HG02571 (cell line): ENCODE results near the gene UBE2QL1.

ENCODE experiments used
- ATAC-seq: cut with Tn5 transposase; IDR thresholded peaks from one replicate; pipeline ENCODE4 v1.9.1; 2021; ENCODE audit warnings: mild to moderate bottlenecking, moderate library complexity; ENCODE audit not compliant: unreplicated experiment

The UBE2QL1 gene

DNA sequence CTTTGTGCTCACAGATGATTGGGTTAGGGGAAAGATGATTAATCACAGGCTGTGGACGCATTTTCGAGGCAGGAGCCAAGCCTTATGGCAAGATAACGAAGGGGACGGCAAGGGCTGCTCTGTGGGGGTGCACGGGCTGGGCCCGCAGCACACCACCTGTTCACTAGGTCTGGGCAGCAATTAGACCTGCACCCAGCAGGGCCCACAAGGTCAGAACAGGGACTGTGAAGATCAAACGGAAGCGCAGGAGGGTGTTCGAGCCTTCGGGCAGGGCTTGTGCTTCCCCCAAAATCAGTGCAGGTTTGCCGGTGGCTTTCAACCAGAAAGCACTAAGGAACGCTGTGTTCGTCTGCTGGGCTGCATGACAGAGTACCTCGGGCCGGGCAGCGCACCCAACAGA is 73.7 kb downstream of the UBE2QL1 start:
- no peak for ATAC-seq

DNA sequence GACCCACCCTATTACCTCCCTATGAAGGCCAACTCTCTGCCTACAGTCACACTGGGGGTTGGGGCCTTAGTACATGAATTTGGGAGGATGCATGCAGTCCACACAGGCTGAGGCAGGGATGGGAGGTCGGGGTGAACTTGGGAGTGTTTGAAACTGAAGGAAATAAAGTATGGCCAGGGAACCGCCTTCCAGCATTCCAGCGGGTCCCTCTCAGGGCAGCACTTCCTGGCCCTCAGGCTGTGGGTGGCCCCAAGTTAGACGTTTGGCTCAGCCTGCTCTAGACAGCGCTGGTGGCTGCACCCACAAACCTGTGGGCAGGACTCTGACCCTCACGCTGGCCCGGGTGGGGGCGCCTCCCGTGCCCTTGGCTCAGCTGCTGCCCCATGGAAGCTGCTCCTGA is 74.3 kb downstream of the UBE2QL1 start:
- no peak for ATAC-seq

DNA sequence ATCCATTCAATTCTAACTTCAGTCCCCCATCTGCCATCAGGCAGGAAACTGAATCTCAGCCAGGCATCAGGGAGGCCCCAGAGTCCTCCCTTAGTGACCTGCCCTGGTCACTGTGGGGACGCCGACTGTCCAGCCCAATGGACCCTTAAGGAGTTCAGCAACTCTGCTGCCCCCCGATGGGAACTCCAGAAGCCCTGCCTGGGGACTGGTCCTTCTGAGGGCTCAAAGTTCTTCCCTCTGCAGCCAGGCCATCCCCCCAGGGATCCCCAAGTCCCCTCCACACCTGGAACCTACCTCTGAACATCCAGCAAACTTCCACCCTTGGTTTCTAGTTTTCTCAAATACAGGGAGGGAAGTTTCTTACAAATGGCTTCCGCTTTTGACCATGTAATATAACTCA is 76.8 kb downstream of the UBE2QL1 start:
- no peak for ATAC-seq

DNA sequence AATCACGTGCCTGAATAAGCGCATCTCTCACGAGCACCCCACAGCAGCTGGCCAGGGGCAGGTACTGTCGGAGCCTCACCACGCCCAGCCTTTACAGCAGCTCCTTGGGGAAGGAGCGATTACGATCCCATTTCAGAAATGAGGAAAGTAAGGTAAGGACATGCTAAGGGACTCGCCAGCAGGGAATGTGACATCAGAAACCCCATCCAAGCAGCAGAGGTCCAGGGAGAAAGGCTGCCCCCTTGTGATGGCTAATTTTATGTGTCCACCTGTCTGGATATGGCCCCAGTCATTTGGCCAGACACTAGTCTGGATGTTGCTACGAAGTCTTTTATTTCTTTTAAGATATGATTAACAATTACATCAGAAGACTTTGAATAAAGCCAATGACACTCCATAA is 77.3 kb downstream of the UBE2QL1 start:
- no peak for ATAC-seq

DNA sequence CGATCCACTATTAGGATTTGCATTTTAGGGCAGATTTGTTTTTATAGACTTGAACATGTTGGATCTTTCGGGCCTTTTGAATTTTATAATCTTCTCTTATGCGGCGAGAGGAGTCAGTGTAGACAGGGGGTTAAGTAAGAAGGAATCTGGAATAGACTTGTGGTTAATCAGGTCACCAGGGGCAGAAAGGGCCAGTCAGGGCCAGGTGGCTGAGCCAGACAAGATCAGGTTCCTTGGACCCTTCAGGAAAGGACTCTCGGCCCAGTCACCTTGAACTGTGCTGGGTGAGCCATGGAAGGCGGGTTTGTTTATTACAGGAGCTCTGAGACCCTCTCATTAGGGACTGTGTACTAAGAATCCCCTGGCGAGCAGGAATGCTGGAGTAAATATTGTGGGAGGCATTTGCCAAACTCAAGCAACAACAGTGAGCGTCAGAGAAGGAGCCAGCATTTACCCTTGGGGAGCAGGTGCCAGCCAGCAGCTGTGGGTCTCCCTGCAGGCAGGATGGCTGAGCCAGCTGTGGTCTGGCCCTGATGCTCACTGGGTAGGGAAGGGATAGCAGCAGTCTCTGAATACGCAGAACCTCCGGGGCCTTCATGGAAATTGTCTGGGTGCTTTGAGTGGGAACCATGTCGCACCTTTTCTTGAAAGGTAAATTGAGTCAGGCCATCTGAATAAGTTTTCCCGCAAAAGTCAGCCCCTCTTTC is 79.2 kb downstream of the UBE2QL1 start:
- no peak for ATAC-seq

DNA sequence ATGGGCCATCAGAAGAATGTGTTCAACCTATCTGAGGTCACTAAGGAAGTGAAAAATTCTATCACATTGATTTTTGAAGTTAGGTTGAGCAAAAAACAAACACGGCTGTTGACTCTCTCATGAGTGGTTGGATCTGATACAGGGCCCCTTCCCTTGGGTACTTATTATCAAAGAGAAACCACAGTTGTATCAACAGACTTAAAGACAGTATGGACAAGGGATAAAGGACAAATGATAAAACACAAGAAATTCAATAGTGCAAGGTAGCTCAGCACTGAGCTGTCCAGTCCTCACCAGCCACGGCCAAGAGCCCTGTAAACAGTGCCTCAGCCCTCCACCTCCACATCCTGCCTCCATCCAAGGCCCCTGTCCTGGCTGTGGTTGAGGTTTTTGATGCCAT is 86.9 kb downstream of the UBE2QL1 start:
- ATAC-seq = no peak

DNA sequence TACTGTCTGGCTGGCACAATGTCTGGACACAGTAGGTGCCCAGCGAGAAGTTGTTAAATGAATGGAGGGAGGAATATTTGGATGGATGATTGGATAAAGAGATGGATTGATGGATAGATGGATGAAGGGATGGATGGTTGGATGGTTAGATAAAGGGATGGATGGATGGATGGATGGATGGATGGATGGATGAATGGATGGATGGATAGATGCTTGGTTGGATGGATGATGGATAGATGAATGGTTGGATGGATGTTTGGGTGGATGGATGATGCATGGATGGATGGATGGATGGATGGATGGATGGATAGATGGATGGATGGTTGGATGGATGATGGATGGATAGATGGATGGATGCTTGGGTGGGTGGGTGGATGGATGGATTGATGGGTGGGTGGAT is 90.4 kb downstream of the UBE2QL1 start:
- no peak for ATAC-seq

DNA sequence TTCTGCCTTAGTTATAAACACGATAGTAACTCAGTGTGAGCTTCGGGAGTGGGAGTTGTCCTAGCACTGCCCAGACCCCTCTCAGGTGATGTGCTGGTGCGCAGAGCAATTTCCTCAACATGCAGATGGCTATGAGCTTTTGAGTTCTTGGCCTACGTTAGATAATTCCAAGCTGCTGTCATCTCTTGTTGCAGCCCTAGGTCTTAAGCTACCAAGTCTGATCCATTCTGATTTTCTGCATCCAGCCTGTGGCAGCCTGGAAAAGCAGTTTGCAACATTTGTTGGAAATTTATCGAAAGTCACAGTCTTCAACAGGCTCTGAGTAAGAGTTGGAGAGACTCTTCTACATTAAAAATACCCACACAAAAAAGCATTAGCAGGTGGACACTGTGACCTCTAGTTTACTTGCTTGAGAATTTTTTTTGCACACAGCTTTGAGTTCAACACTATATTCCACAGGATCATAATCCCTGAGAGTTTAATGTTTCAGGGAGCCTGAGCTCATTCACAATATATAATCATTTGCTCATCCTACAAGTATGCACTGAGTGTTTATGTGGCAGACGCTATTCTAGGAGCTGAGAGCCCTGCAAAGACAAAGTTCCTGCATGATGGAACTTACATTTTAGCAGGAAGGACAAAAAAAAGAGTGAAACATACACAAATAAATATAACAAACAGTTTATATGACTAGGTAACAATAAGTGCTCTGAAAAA is 91.6 kb downstream of the UBE2QL1 start:
- ATAC-seq = no peak

DNA sequence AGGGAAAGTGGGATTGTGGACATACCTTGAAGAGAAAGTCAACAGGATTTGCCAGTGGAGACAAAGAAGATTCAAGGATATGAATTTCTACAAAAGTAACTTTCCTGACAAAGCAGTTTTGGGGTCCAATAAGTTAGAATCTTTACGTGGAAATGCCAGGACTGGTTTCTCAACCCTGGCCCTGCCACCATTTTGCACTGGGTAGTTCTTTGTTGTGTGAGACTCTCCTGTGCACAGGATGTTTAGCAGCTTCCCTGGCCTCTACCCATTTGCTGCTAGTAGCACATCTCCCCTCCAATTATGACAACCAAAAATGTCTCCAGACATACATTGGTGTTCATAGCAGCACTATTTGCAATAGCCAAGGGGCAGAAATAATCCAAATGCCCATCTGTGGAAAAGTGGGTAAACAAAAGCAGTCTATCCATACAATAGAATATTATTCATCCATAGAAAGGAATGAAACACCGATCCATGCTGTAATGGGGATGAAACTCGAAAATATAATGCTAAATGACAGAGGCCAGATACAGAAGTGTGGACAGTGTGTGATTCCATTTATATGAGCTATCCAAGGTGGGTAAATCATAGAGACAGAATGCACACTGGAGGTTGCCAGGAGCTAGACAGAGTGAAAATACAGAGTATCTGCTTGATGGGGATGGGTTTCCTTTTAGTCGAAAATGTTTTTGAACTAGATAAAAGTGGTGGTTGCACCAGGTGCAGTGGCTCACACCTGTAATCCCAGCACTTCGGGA is 92.8 kb downstream of the UBE2QL1 start:
- no peak for ATAC-seq

DNA sequence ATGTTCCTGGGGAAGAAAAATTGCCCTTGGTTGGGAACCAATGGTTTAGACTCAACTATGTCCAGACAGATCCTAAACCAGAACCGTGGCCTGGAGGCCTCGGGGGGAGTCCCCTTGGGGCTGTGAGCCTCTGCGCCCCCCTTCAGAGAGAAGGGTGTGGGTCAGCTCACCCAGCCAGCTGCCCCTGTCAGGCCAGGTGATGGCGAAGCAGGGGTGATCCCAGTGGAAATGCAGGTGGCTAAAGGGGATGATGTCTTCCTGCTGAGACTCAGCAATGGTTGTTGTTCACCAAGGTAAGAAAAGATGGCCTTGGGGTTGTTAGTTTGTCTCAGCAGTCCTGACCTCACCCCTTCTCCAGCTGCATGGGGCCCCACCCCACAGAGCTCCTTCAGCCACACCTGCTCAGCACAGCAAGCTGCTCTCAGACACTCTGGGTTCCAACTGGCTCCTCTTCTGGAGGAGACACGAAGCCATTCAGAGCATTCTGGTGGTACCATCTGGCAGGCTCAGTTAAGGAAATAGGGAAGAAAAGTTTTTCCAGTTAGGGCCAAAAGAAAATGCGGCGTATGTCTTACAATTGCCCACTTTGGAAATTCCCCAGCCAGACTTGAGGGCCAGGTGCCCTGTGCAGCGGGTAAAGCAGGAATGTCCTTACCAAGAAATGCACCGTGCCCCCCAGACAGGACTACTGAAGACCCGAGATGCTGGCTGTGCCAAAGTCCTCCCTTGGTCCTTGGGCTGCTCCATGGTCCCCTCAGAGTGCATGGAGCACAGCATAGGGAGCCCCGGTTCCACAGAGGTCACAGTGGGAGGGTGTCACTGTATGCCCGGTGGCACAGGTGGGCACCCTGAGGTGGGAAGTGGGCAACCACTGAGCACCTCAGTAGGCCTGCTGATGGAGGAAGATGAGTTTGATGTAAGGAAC is 94.0 kb downstream of the UBE2QL1 start:
- no peak for ATAC-seq

DNA sequence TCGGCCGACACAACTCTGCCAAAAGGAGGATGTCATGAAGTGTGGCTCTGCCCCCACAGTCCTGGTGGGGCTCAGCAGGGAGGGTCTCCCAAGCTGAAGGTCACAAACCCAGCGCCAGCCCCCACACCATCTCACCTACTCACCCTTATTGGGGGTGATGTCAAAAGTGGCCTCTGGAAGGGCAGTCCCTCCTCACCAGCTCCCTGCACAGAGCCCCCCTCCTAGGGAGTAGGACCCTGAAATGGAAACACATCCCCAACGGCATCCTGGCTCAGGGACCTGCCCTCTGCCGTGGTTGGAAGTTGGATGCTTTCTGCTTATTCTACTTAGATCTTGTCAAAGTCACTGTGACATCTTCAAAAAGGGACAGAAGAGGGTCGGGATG is 94.7 kb downstream of the UBE2QL1 start:
- no peak for ATAC-seq

DNA sequence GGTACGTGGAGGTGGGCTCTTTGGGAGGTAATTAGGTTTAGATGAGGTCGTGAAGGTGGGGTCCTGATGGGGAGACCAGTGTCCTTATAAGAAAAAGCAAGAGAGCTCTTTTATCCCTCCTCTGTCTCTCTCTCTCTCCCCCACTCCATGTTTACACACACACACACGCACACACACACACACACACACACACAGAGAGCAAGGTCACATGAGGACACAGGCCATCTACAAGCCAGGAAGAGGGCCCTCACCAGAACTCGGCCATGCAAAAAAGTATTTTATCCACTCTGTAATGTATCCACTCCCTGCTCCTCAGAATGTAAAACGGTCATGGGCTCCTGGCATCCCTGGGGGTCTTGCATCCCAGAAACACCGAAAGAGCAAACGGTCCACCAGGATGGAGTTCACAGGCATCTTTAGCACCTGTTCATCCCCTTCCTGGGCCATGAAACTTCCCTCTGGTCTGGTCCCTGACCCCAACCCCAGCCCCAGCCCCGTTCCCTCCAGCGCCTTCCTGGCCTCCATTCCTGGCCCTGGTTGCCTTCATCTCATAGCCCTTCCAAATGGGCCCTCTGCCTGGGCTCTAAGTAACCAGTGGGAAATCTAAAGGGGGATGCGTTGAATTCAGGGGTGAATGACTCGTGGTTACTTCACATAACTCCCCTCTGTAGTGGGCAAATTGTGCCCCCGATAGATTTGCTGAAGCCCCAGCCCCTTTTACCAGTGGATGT is 95.3 kb downstream of the UBE2QL1 start:
- ATAC-seq = no peak
